Sigmoid colon (tissue), 7 donors: ENCODE measurements around the gene TLR8. TPM values are rescaled to one million over a fixed set of nuclear protein-coding genes. Genes with fewer than 3 reads are reported as not detected.

Experiments
- DNase-seq: peaks from one replicate; pipeline ENCODE4 v3.0.0-alpha.2; 2019
- H3K27ac ChIP-seq, 4 donors: fragments of 200-600 bp; sonication (generic); one replicate each; pipeline ENCODE4 v1.5.1; 2016 to 2019; ENCODE audit warnings: mild to moderate bottlenecking in 1 of 4
- H3K27me3 ChIP-seq, 3 donors: fragments of 200-600 bp; sonication (generic); one replicate each; pipeline ENCODE4 v1.5.1; 2019; ENCODE audit warnings: mild to moderate bottlenecking in 1 of 3
- H3K36me3 ChIP-seq, 4 donors: fragments of 200-600 bp; sonication (generic); one replicate each; pipeline ENCODE4 v1.5.1; 2016 to 2019
- H3K4me1 ChIP-seq, 4 donors: fragments of 200-600 bp; sonication (generic); one replicate each; pipeline ENCODE4 v1.5.1; 2017 to 2019
- H3K4me3 ChIP-seq, 4 donors: fragments of 200-600 bp; sonication (generic); one replicate each; pipeline ENCODE4 v1.5.1; 2017 to 2019; ENCODE audit warnings: mild to moderate bottlenecking in 2 of 4, moderate library complexity in 1 of 4
- H3K9me3 ChIP-seq, 4 donors: fragments of 200-600 bp in 3 of 4; sonication (generic) in 3 of 4; one replicate each; pipeline versions ENCODE4 v1.5.1 to v1.6.1; 2013 to 2019
- EP300 ChIP-seq, 4 donors: sonication (generic); formaldehyde crosslinking; IDR thresholded peaks; one replicate each; pipeline ENCODE4 v1.6.1; 2017; ENCODE audit warnings: antibody characterized with exemption in 4 of 4
- POLR2A ChIP-seq, 2 donors: fragments of 450-650 bp; IDR thresholded peaks; one replicate each; pipeline ENCODE4 v1.6.1; 2016; ENCODE audit warnings: antibody characterized with exemption in 2 of 2, mild to moderate bottlenecking in 2 of 2, moderate library complexity in 2 of 2
- POLR2AphosphoS5 ChIP-seq, 4 donors: sonication (generic); formaldehyde crosslinking; IDR thresholded peaks; one replicate each; pipeline ENCODE4 v1.6.1; 2017; ENCODE audit warnings: antibody characterized with exemption in 4 of 4
- WGBS, 2 donors: extraction: QIAGEN DNeasy Blood & Tissue Kit; methylation state at CpG; one replicate each; pipeline ENCODE4 v1.1.7; 2013; 5-methylcytosine and 5-hydroxymethylcytosine counted together
- intact Hi-C: fragments of 100-400 bp; cut with DNase I; formaldehyde crosslinking; loops from one replicate; pipeline ENCODE4 v1.15.1; 2023
- polyA plus RNA-seq, 3 donors: library from polyadenylated mRNA; stranded (reverse); fragments of 200-250 nt; gene quantifications; one replicate each; pipeline ENCODE4 v1.2.3, GENCODE V29; 2013
- total RNA-seq, 4 donors: library from RNA; depleted of rRNA; stranded (reverse); fragments of >200 nt; gene quantifications; one replicate each; pipeline ENCODE4 v1.1.0, GENCODE V29; 2016
- TF ChIP-seq, protein P1 (sequence below), 4 experiments: fragments of 450-650 bp in 3 of 4; fragments of 200-600 bp in 1 of 4; IDR thresholded peaks; one replicate each; pipeline ENCODE4 v1.5.1; 2016 to 2019; ENCODE audit warnings: antibody characterized with exemption in 4 of 4, mild to moderate bottlenecking in 3 of 4, moderate library complexity in 2 of 4
- donor health status: healthy with polysubstance abuse.
- donor health status: Bipolar disorder and iron deficiency.
- donor health status: healthy.

TLR8 gene
- total and polyA plus RNA-seq, 7 donors: 0.28 to 3.0 (median 1.7) TPM

DNA sequence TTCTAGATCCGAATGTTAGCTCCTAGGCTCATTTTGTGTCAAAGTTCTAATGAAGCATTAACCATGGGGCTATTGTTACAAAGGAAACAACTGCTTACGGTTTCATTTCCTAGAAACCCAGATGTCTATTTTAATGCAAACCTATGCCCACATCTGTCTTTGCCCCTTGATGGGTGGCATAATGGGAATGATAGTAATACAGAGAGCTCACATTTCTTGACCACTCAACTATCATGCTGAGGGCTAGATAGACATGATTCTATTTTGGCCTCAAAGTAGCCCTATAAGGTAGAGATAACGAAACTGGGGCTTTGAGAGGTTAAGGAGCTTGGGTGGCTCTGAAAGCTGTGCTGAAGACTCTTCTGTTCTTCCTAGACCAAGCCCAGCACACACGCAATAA is 37.7 kb upstream of the TLR8 start:
- 79 to 93% methylated on average over 4 of the region's 4 CpGs for WGBS, 2 donors
- intact Hi-C loops: no loop called here
- Histone ChIP-seq H3K9me3 (no peaks in the 10 kb centered on the region), H3K27ac (no peak overlapping the region), H3K4me3 (no peak overlapping the region), H3K27me3 (no peaks in the 10 kb centered on the region), H3K4me1 (peaks cover 0 to 13% (median 5%) of the 10 kb centered on the region in 4 donors), H3K36me3 (no peaks in the 10 kb centered on the region)
- DNase-seq: no peak
- TF ChIP-seq POLR2A (IDR thresholded peaks at IDR 0.05) (no peak), POLR2AphosphoS5 (IDR thresholded peaks at IDR 0.05) (no peak), EP300 (IDR thresholded peaks at IDR 0.05) (no peak)
- TF ChIP-seq, protein P1, sequence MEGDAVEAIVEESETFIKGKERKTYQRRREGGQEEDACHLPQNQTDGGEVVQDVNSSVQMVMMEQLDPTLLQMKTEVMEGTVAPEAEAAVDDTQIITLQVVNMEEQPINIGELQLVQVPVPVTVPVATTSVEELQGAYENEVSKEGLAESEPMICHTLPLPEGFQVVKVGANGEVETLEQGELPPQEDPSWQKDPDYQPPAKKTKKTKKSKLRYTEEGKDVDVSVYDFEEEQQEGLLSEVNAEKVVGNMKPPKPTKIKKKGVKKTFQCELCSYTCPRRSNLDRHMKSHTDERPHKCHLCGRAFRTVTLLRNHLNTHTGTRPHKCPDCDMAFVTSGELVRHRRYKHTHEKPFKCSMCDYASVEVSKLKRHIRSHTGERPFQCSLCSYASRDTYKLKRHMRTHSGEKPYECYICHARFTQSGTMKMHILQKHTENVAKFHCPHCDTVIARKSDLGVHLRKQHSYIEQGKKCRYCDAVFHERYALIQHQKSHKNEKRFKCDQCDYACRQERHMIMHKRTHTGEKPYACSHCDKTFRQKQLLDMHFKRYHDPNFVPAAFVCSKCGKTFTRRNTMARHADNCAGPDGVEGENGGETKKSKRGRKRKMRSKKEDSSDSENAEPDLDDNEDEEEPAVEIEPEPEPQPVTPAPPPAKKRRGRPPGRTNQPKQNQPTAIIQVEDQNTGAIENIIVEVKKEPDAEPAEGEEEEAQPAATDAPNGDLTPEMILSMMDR (IDR thresholded peaks at IDR 0.05): no peak

DNA sequence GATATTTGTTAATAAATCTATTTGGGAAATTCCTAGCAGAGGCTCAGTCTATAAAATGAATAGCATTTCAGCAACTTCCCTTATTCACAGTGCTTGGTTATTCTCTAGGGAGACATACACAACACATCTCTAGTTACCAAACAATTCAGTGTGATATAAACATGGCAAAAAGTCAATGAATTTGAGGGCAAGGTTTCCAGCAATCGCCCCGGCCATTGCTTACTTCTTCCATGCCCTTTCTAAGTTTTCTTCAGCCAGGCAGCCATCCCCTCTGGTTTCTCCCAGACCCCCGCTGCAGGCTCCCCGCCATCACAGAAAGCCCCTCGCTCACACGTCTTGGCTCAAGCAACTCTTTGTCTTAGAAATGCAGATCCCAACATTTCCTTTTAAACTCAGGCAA is 35.2 kb upstream of the TLR8 start:
- no peak overlapping the region for H3K4me3 ChIP-seq
- H3K9me3 ChIP-seq: no peaks in the 10 kb centered on the region
- H3K27ac ChIP-seq: no peak overlapping the region
- intact Hi-C loops: no loop called here
- no peaks in the 10 kb centered on the region for H3K27me3 ChIP-seq
- no peak for DNase-seq
- no peak for TF ChIP-seq POLR2AphosphoS5 (IDR thresholded peaks at IDR 0.05)
- TF ChIP-seq EP300 (IDR thresholded peaks at IDR 0.05): no peak
- no peak for TF ChIP-seq POLR2A (IDR thresholded peaks at IDR 0.05)
- TF ChIP-seq, protein P1 (IDR thresholded peaks at IDR 0.05): no peak
- peaks cover 0 to 13% (median 5%) of the 10 kb centered on the region in 4 donors for H3K4me1 ChIP-seq
- H3K36me3 ChIP-seq: no peaks in the 10 kb centered on the region
- WGBS, 2 donors: 69 to 82% methylated on average over 6 of the region's 6 CpGs

DNA sequence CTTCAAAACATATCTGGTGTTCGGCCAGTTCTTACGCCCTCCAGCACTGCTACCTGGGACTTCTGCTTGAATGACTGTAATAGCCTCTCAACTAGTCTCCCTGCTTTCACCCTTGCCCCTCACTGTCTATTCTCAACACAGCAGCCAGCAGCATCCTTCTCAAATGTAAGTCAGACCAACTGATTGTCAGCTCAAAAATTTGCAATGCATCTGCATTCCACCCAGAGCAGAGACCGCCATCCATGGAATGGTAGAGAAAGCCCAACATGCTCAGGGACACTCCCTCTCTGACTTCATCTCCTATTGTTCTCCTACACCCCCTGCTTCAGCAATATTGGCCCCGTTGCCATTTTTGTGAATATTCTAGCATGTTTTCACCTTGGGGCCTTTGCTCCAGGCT is 33.7 kb upstream of the TLR8 start:
- H3K9me3 ChIP-seq: no peaks in the 10 kb centered on the region
- no peak for DNase-seq
- H3K4me1 ChIP-seq: peaks cover 0 to 23% (median 5%) of the 10 kb centered on the region in 4 donors
- no peaks in the 10 kb centered on the region for H3K36me3 ChIP-seq
- no peaks in the 10 kb centered on the region for H3K27me3 ChIP-seq
- no peak overlapping the region for H3K27ac ChIP-seq
- intact Hi-C loops: no loop called here
- TF ChIP-seq EP300 (IDR thresholded peaks at IDR 0.05) (no peak), POLR2AphosphoS5 (IDR thresholded peaks at IDR 0.05) (no peak), POLR2A (IDR thresholded peaks at IDR 0.05) (no peak)
- TF ChIP-seq, protein P1 (IDR thresholded peaks at IDR 0.05): no peak
- no peak overlapping the region for H3K4me3 ChIP-seq
- 95 to 96% methylated on average over 4 of the region's 4 CpGs for WGBS, 2 donors

DNA sequence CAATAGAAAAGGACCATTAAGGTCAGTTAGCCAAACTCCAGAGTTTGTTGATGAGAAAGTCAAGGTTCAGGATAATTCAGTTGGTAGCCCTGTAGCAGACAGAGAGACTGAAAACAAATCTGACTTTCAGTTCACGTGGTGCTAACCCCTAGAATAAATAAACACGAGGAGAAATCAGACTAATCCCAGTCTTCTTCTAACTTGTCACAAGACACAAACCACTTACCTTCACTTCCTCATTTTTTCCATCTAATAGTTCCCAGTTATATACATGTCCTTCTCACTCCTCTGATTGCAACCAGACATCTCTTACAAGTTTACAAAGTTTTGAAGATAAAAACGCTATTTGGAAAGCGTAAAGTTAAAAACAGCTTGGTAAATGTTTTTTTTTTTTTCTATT is 31.8 kb upstream of the TLR8 start:
- H3K27me3 ChIP-seq: no peaks in the 10 kb centered on the region
- no peak for TF ChIP-seq POLR2A (IDR thresholded peaks at IDR 0.05)
- no peak for TF ChIP-seq EP300 (IDR thresholded peaks at IDR 0.05)
- TF ChIP-seq POLR2AphosphoS5 (IDR thresholded peaks at IDR 0.05): no peak
- TF ChIP-seq, protein P1 (IDR thresholded peaks at IDR 0.05): no peak
- H3K4me3 ChIP-seq: no peak overlapping the region
- 46 to 47% methylated on average over 4 of the region's 4 CpGs for WGBS, 2 donors
- intact Hi-C loops: no loop called here
- no peaks in the 10 kb centered on the region for H3K9me3 ChIP-seq
- H3K27ac ChIP-seq: no peak overlapping the region
- H3K4me1 ChIP-seq: peaks cover 0 to 23% (median 5%) of the 10 kb centered on the region in 4 donors
- H3K36me3 ChIP-seq: no peaks in the 10 kb centered on the region
- DNase-seq: no peak

DNA sequence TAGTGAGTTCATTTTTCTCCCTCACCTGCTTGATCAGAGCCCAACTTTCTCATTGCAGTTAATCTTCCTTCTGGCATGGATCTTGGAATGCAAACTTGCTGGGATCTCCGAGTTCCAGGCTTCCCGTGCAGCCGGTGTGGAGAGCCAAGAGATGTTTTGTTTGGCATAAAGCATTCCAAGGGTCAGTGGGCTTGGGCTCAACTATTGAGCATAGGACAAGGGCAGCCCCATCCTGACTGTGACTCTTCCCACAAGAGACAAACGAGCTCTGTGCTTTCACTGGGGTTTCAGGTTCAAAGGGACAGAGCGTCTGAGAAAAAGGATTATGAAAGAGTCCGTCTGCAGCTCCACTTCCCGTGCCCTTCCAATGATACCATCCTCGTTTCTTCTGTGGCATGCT is 29.0 kb upstream of the TLR8 start:
- Histone ChIP-seq H3K4me3 (no peak overlapping the region), H3K27me3 (no peaks in the 10 kb centered on the region), H3K4me1 (peaks cover 0 to 10% (median 0%) of the 10 kb centered on the region in 4 donors), H3K27ac (peak overlapping the region in 2 of 4 donors; percentile 10 to 40), H3K9me3 (no peaks in the 10 kb centered on the region), H3K36me3 (no peaks in the 10 kb centered on the region)
- intact Hi-C loops: no loop called here
- TF ChIP-seq EP300 (IDR thresholded peaks at IDR 0.05): no peak
- TF ChIP-seq, protein P1 (IDR thresholded peaks at IDR 0.05): no peak
- TF ChIP-seq POLR2AphosphoS5 (IDR thresholded peaks at IDR 0.05): no peak
- TF ChIP-seq POLR2A (IDR thresholded peaks at IDR 0.05): no peak
- DNase-seq: no peak
- 68 to 72% methylated on average over 8 of the region's 8 CpGs for WGBS, 2 donors
